ENCODE data around the gene DLX3.

DLX3 gene

GRCh38 chr17:49957350-49957749 is 37.7 kb downstream of the DLX3 start:
- DNase-seq (ENCODE audit: low read depth, low spot score): no peak

DNA sequence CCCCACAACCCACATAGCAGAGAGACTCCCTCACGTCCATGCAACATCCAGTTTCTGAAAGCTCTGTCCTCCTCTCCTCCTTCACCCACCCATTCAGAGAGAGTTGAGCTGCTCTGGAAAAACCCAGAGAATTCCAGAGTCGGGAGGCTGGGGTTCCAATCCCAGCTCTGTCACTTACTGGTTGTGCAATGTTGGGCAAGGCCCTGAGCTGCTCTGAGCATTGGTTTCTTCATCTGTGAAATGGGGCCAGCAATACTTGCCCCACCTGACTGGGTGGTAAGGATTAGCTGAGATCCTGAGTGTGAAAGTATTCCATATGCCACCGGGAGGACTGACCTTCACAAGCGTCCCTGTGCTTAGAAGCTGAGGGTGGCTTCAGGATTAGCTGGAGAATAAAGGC is 38.2 kb downstream of the DLX3 start:
- DNase-seq (ENCODE audit: low read depth, low spot score): no peak

- DNase-seq (ENCODE audit: low read depth, low spot score): no peak
These were observed 39.9 kb downstream of the DLX3 start for GRCh38 chr17:49955157-49955556.

- peak; percentile 60 for DNase-seq (ENCODE audit: low read depth, low spot score)
These were observed 42.0 kb downstream of the DLX3 start for GRCh38 chr17:49952912-49953497.

- peak; percentile 82 for DNase-seq (ENCODE audit: low read depth, low spot score)
These were observed 42.7 kb downstream of the DLX3 start for GRCh38 chr17:49952209-49952911.

DNA sequence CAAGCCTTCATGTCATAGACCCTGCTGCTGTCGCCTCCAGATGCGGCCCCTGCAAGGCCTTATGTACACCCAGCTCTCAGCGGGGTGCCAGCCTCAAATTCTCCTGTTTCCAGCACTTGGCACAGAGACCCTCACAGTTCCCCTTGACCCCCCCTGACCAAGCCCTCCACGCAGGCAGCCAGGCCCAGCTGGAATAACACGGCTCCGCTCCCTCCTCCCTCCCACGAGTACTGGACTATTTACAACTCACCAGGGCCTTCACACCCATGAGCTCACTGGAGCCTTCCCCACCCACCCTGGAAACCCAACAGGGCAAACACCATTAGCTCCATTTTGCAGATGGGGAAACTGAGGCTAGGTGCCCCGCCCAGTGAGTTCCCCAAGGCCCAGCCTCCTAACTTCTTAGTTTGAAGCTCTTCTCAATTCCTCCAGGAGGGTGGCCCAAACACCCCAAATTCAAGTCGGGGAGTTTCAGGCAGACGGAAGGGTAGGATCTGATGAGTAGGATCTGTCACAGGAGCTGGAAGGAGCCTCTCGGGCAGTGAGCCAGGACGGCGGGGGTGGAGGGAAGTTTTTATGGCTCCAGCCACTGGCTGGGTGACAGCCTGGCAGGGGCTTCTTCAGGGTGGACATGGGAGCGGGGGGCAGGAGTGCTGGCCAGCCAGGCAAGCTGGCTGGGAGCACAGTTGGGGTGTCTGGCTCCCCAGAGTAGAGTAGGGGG is 43.5 kb downstream of the DLX3 start:
- DNase-seq (ENCODE audit: low read depth, low spot score): no peak

GRCh38 chr17:49949634-49950033 is 45.4 kb downstream of the DLX3 start:
- no peak for DNase-seq (ENCODE audit: low read depth, low spot score)

- no peak for DNase-seq (ENCODE audit: low read depth, low spot score)
These were observed 48.0 kb downstream of the DLX3 start for GRCh38 chr17:49946964-49947584.

- DNase-seq (ENCODE audit: low read depth, low spot score): no peak
These were observed 48.8 kb downstream of the DLX3 start for GRCh38 chr17:49946208-49946607.

DNA sequence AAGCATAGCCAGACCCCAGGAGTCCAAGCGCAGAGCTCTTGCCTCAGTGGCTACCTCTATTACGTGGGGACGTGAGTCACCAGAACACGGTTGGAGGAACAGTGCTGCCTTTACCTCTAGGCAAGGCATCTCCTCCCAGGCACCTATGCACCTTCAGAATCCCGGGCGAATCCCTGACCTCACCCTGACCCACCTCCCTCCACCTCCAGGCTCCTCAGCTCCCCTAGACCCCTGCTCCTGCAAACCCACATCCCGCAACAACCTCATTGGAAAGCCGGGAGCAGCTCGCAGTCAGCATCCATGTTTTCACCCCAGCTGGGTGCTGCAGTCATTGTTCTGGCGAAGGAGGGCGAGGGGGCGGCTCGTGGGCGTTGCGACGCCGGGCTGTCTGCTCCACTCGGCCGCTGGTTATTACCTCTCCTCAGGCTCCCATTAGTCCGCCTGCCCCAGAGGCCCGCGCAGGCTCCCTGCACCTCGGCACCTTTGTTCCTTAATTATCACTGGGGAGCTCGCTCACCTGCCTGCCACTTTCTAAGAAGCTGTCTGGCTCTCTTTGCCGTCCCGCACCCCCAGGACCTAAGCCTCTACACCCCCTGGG is 50.7 kb downstream of the DLX3 start:
- DNase-seq (ENCODE audit: low read depth, low spot score): peak; percentile 40

- no peak for DNase-seq (ENCODE audit: low read depth, low spot score)
These were observed 52.1 kb downstream of the DLX3 start for GRCh38 chr17:49942947-49943346.

DNA sequence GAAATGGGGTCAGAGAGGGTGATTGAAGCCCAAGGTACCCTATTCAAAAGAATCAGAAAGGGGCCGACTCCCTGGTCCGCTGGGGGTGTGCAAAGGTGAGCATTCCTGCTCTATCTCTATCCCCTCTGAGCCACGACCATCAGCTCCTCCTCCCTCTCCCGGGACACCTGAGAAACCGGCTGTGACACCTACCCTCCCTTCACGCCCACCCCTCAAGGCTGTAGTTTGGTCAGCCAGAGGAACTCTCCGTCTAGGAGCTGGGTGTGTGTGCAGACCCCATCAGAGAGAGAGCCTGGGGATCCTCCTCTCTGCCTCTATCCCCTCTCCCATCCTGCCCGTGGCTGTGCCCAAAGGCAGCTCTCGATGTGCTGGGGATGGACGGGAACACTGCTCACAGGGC is 53.6 kb downstream of the DLX3 start:
- no peak for DNase-seq (ENCODE audit: low read depth, low spot score)
